Naive thymus-derived CD4-positive, alpha-beta T cell (primary cell): ENCODE results near the gene GABRA4. TPM values are rescaled to one million over a fixed set of nuclear protein-coding genes. Genes with fewer than 3 reads are reported as not detected.

Experiments used
- ATAC-seq: fragments of 150-1000 bp; cut with Tn5 transposase; 2 replicates; pipeline ENCODE4 v1.10.0; 2021; ENCODE audit warnings: mild to moderate bottlenecking, moderate library complexity
- CTCF ChIA-PET: fragments of 350-600 bp; sonication (Branson Sonifier 250); formaldehyde crosslinking; loops from one replicate; lab custom pipeline; 2021; ENCODE audit warnings: antibody characterized with exemption; lab: Charles Lee
- POLR2A ChIA-PET: fragments of 350-600 bp; sonication (Branson Sonifier 250); formaldehyde crosslinking; loops from one replicate; lab custom pipeline; 2021; ENCODE audit warnings: antibody characterized with exemption, inconsistent platforms; lab: Charles Lee
- DNase-seq, 9 donors: peaks; one replicate each; pipeline versions ENCODE4 v3.0.0 to v3.0.0-alpha.2; 2020 to 2022; ENCODE audit warnings: mixed read lengths in 1 of 9
- H3K27ac ChIP-seq: one replicate; pipeline ENCODE4 v1.7.0; 2013; ENCODE audit warnings: mild to moderate bottlenecking, low read depth, low read length, moderate library complexity
- H3K27me3 ChIP-seq, 2 donors: one replicate each; pipeline ENCODE4 v1.7.0; 2013; ENCODE audit warnings: low read length in 2 of 2, mild to moderate bottlenecking in 2 of 2, moderate library complexity in 2 of 2; ENCODE audit not compliant: control insufficient read depth in 2 of 2, insufficient read depth in 2 of 2
- H3K36me3 ChIP-seq, 3 experiments: 1 replicate in 2 of 3; 2 replicates in 1 of 3; pipeline ENCODE4 v1.7.0; 2013; ENCODE audit warnings: low read length in 3 of 3, mild to moderate bottlenecking in 3 of 3, moderate library complexity in 1 of 3; ENCODE audit not compliant: insufficient read depth in 3 of 3, control insufficient read depth in 2 of 3
- H3K4me1 ChIP-seq, 2 donors: one replicate each; pipeline ENCODE4 v1.7.0; 2013; ENCODE audit warnings: low read length in 2 of 2, mild to moderate bottlenecking in 2 of 2, moderate library complexity in 1 of 2; ENCODE audit not compliant: control insufficient read depth in 2 of 2, insufficient read depth in 2 of 2
- H3K4me3 ChIP-seq: 2 replicates; pipeline ENCODE4 v1.7.0; 2013; ENCODE audit warnings: mild to moderate bottlenecking, low read length
- H3K9me3 ChIP-seq, 3 experiments: 1 replicate in 2 of 3; 2 replicates in 1 of 3; pipeline ENCODE4 v1.7.0; 2013; ENCODE audit warnings: low read length in 3 of 3; ENCODE audit not compliant: control insufficient read depth in 2 of 3
- H3K27ac Mint-ChIP-seq, 9 donors: one replicate each; pipeline ENCODE4 v1.8.0; 2020 to 2022; ENCODE audit warnings: mixed read lengths in 9 of 9, mild to moderate bottlenecking in 8 of 9, moderate library complexity in 5 of 9, inconsistent platforms in 2 of 9
- H3K27me3 Mint-ChIP-seq, 5 donors: one replicate each; pipeline ENCODE4 v1.8.0; 2021 to 2022; ENCODE audit warnings: mixed read lengths in 5 of 5, mild to moderate bottlenecking in 1 of 5
- H3K36me3 Mint-ChIP-seq, 5 donors: one replicate each; pipeline ENCODE4 v1.8.0; 2020 to 2022; ENCODE audit warnings: mixed read lengths in 5 of 5, mild to moderate bottlenecking in 3 of 5, inconsistent platforms in 1 of 5
- H3K4me1 Mint-ChIP-seq, 7 donors: one replicate each; pipeline ENCODE4 v1.8.0; 2020 to 2022; ENCODE audit warnings: mixed read lengths in 7 of 7, mild to moderate bottlenecking in 3 of 7, inconsistent platforms in 1 of 7
- H3K4me3 Mint-ChIP-seq, 10 donors: one replicate each; pipeline ENCODE4 v1.8.0; 2020 to 2022; ENCODE audit warnings: mild to moderate bottlenecking in 10 of 10, mixed read lengths in 10 of 10, moderate library complexity in 6 of 10, inconsistent platforms in 2 of 10
- H3K9me3 Mint-ChIP-seq, 11 donors: one replicate each; pipeline ENCODE4 v1.8.0; 2020 to 2022; ENCODE audit warnings: mixed read lengths in 11 of 11, mild to moderate bottlenecking in 4 of 11, inconsistent platforms in 1 of 11, moderate library complexity in 1 of 11
- intact Hi-C, 2 donors: fragments of 100-400 bp; cut with micrococcal nuclease; formaldehyde crosslinking; loops; one replicate each; pipeline ENCODE4 v1.15.1; 2023
- polyA plus RNA-seq, 2 donors: library from polyadenylated mRNA; unstranded; fragments of 300-500 nt; fragmentation: Illumina TruSeq; gene quantifications; one replicate each; pipeline ENCODE4 v1.2.3, GENCODE V29; 2021
- total RNA-seq, 6 experiments: library from RNA in 5 of 6; stranded (reverse) in 5 of 6; gene quantifications; 1 replicate in 5 of 6; 2 replicates in 1 of 6; pipeline ENCODE4 v1.2.3 and lab custom pipeline; 2021 to 2026

GABRA4 gene
- total and polyA plus RNA-seq, 7 experiments from 2014 or later: not detected

DNA sequence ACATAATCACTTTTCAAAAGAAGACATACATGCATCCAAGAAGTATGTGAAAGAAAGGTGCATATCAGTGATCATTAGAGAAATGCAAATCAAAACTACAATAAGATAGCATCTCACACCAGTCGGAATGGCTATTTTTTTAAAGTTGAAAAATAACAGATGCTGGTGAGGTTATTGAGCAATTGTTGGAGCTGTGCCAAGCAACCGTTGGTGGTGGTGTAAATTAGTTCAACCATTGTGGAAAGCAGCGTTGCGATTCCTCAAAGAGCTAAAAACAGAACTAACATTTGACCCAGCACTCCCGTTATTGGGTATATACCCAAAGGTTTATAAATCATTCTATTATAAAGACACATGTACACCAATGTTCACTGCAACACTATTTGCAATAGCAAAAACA, 98.6 kb downstream of the GABRA4 start:
- Histone ChIP-seq H3K36me3 (no peaks in the 10 kb centered on the region), H3K27me3 (no peaks in the 10 kb centered on the region), H3K4me1 (no peaks in the 10 kb centered on the region), H3K4me3 (no peak overlapping the region), H3K9me3 (no peaks in the 10 kb centered on the region), H3K27ac (no peak overlapping the region)
- Mint-ChIP-seq H3K4me3 (no peak overlapping the region), H3K4me1 (no peaks in the 10 kb centered on the region), H3K9me3 (peaks cover 0 to 12% (median 0%) of the 10 kb centered on the region in 11 donors), H3K27me3 (peaks cover 0 to 10% (median 0%) of the 10 kb centered on the region in 5 donors), H3K27ac (no peak overlapping the region), H3K36me3 (no peaks in the 10 kb centered on the region)
- DNase-seq: no peak
- intact Hi-C loops: no loop called here
- ChIA-PET CTCF (no interaction called here), POLR2A (no interaction called here)
- ATAC-seq: no peak

DNA sequence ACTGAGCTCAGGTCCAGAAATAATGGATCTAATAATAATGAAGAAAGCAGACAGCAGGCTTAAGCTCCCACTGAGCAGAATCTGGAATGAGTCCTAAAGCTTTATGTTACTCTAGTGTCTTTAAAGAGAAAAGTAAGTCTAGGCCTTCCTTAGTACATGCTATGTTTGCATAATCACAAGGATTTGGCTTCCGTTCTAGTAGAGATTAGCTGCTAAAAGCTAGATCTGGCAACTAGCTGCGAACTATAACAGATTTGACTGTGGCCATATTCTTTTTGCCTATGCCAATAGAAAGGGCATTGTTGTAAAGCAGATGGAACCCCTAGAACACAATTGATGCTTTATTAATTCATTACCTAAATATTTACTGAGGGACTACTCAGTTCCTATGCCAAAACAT, 103.3 kb downstream of the GABRA4 start:
- no peaks in the 10 kb centered on the region for H3K4me1 ChIP-seq
- H3K27ac ChIP-seq: no peak overlapping the region
- Mint-ChIP-seq H3K9me3 (peaks cover 0 to 8% (median 0%) of the 10 kb centered on the region in 11 donors), H3K4me1 (no peaks in the 10 kb centered on the region), H3K27me3 (peaks cover 0 to 10% (median 5%) of the 10 kb centered on the region in 5 donors), H3K27ac (no peak overlapping the region), H3K36me3 (no peaks in the 10 kb centered on the region), H3K4me3 (no peak overlapping the region)
- ChIA-PET CTCF (no interaction called here), POLR2A (no interaction called here)
- H3K27me3 ChIP-seq: no peaks in the 10 kb centered on the region
- no peaks in the 10 kb centered on the region for H3K36me3 ChIP-seq
- intact Hi-C loops: no loop called here
- no peaks in the 10 kb centered on the region for H3K9me3 ChIP-seq
- ATAC-seq (no peak), DNase-seq (no peak)
- H3K4me3 ChIP-seq: no peak overlapping the region

DNA sequence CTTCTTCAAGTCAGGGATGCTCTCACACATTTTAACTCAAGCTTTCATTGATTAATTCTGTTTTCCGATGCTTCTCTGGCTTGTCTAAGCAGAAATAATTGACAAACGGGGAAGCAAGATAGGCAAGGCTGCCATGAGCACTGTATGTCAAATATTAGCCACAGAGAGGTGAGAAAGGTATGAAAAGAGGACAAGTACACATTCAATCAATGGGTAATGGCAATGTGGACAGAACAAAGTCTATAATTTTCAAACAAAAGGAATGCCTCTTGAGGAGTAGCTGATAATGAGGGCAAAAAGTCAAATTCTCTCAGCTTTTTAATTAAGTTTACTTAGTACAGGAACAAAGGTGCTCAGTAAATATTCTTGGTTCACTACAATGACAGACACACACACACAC, 104.0 kb downstream of the GABRA4 start:
- Mint-ChIP-seq H3K4me1 (no peaks in the 10 kb centered on the region), H3K4me3 (no peak overlapping the region), H3K27me3 (peaks cover 0 to 10% (median 5%) of the 10 kb centered on the region in 5 donors), H3K27ac (no peak overlapping the region), H3K36me3 (no peaks in the 10 kb centered on the region), H3K9me3 (peaks cover 0 to 8% (median 0%) of the 10 kb centered on the region in 11 donors)
- POLR2A ChIA-PET: no interaction called here
- Histone ChIP-seq H3K27me3 (no peaks in the 10 kb centered on the region), H3K27ac (no peak overlapping the region), H3K36me3 (no peaks in the 10 kb centered on the region), H3K4me1 (no peaks in the 10 kb centered on the region), H3K9me3 (no peaks in the 10 kb centered on the region), H3K4me3 (no peak overlapping the region)
- intact Hi-C loops: no loop called here
- ATAC-seq (no peak), DNase-seq (no peak)
- CTCF ChIA-PET: no interaction called here

DNA sequence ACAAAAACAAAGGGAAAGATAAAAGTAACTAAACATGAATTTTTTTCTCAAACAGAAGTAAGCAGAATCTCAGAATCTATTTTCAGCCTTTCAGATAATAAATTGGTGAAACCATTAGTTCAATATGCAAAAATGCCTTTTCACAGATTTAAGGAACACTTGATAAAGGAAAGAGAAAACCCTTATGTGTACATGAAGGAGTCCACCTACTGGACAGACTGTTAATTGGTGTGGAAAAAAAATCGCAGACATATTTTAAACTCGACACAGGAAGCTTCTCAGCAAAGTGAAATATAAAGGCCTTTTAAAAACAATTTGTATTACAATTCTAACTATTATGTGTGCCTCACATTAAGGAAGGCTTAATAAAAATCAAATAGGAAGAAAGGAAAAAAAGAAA, 106.7 kb downstream of the GABRA4 start:
- H3K36me3 Mint-ChIP-seq: no peaks in the 10 kb centered on the region
- no peak for DNase-seq

DNA sequence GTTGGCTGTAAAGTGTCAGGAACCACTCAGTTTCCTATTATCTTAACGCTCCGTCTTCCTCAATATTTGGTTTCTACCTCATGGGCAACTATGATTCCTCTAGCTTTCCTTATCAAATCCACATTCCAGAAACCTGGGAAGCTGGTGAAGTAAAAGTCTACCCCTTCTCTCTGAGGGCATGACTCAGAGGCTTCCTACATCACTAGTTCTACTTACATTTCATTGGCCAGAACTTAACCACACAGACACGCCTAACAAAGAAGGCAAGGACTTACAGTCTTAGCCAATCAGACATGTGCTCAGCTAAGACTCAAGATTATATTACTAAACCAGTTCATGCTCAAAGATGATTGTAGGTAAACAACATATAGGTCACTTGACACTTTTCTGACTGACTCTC, 114.7 kb downstream of the GABRA4 start:
- no peaks in the 10 kb centered on the region for H3K27me3 ChIP-seq
- no peak for DNase-seq

More for the DNA sequence above, 106.7 kb downstream of the GABRA4 start:
- Histone ChIP-seq H3K4me1 (no peaks in the 10 kb centered on the region), H3K27ac (no peak overlapping the region), H3K9me3 (no peaks in the 10 kb centered on the region), H3K27me3 (no peaks in the 10 kb centered on the region), H3K36me3 (no peaks in the 10 kb centered on the region), H3K4me3 (no peak overlapping the region)
- POLR2A ChIA-PET: no interaction called here
- Mint-ChIP-seq H3K27me3 (peaks cover 0 to 11% (median 5%) of the 10 kb centered on the region in 5 donors), H3K4me1 (no peaks in the 10 kb centered on the region), H3K4me3 (no peak overlapping the region), H3K9me3 (peaks cover 0 to 8% (median 0%) of the 10 kb centered on the region in 11 donors), H3K27ac (no peak overlapping the region)
- CTCF ChIA-PET: no interaction called here
- intact Hi-C loops: no loop called here
- no peak for ATAC-seq

DNA sequence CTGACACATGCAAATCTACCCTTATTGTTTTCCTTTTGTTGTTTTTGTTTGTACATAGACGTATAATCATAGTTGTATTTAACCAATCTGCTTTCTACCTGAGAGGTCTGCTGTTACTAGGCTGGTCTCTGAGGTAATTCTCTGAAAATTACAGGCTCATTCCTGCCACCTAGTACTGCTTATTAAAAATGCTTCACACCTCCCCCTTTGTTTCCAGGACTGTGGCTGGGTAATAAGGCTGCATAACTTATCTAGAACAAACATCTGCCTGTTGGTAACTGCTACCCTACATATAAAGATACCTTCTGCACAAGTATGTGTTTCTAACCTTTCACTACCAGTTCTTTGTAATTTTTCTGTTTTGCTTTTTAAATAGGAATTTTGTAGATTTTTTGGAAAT, 118.6 kb downstream of the GABRA4 start:
- CTCF ChIA-PET: no interaction called here
- H3K4me1 ChIP-seq: no peaks in the 10 kb centered on the region
- H3K27ac ChIP-seq: no peak overlapping the region
- Mint-ChIP-seq H3K9me3 (peaks cover 0 to 11% (median 3%) of the 10 kb centered on the region in 11 donors), H3K36me3 (no peaks in the 10 kb centered on the region), H3K27me3 (peaks cover 0 to 11% (median 0%) of the 10 kb centered on the region in 5 donors), H3K4me3 (no peak overlapping the region), H3K4me1 (no peaks in the 10 kb centered on the region), H3K27ac (no peak overlapping the region)
- ATAC-seq (no peak), DNase-seq (no peak)
- H3K36me3 ChIP-seq: no peaks in the 10 kb centered on the region
- no peak overlapping the region for H3K4me3 ChIP-seq
- H3K9me3 ChIP-seq: no peaks in the 10 kb centered on the region
- intact Hi-C loops: no loop called here
- POLR2A ChIA-PET: no interaction called here
- H3K27me3 ChIP-seq: no peaks in the 10 kb centered on the region

More for the DNA sequence above, 114.7 kb downstream of the GABRA4 start:
- Mint-ChIP-seq H3K4me3 (no peak overlapping the region), H3K27me3 (peaks cover 0 to 5% (median 0%) of the 10 kb centered on the region in 5 donors), H3K36me3 (no peaks in the 10 kb centered on the region), H3K9me3 (peaks cover 0 to 6% (median 0%) of the 10 kb centered on the region in 11 donors), H3K4me1 (no peaks in the 10 kb centered on the region), H3K27ac (no peak overlapping the region)
- Histone ChIP-seq H3K4me3 (no peak overlapping the region), H3K36me3 (no peaks in the 10 kb centered on the region), H3K4me1 (no peaks in the 10 kb centered on the region), H3K9me3 (no peaks in the 10 kb centered on the region), H3K27ac (no peak overlapping the region)
- ATAC-seq: no peak
- intact Hi-C loops: no loop called here
- CTCF ChIA-PET: no interaction called here
- POLR2A ChIA-PET: no interaction called here

DNA sequence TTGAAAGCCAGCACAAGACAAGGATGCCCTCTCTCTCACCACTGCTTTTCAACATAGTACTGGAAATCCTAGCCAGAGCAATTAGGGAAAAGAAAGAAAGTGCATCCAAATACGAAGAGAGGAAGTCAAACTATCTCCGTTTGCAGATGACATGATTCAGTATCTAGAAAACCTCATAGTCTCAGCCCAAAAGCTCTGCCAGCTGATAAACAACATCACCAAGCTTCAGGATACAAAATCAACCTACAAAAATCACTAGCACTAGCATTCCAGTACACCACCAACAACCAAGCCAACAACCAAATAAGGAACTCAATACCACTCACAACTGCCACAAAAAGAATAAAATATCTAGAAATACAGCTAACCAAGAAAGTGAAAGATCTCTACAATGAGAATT, 123.0 kb downstream of the GABRA4 start:
- H3K36me3 Mint-ChIP-seq: no peaks in the 10 kb centered on the region
- CTCF ChIA-PET: no interaction called here
- no peaks in the 10 kb centered on the region for H3K27me3 ChIP-seq
- intact Hi-C loops: no loop called here
- ATAC-seq (no peak), DNase-seq (no peak)
- H3K27ac Mint-ChIP-seq: no peak overlapping the region
- no peaks in the 10 kb centered on the region for H3K4me1 ChIP-seq
- no peak overlapping the region for H3K4me3 ChIP-seq
- H3K36me3 ChIP-seq: no peaks in the 10 kb centered on the region
- peaks cover 0 to 10% (median 3%) of the 10 kb centered on the region in 11 donors for H3K9me3 Mint-ChIP-seq
- H3K9me3 ChIP-seq: no peaks in the 10 kb centered on the region
- H3K4me1 Mint-ChIP-seq: no peaks in the 10 kb centered on the region
- POLR2A ChIA-PET: no interaction called here
- H3K4me3 Mint-ChIP-seq: no peak overlapping the region
- peaks cover 0 to 10% (median 4%) of the 10 kb centered on the region in 5 donors for H3K27me3 Mint-ChIP-seq
- no peak overlapping the region for H3K27ac ChIP-seq
